ENCODE measurements around the gene EP400.

Gene EP400

GRCh38 chr12:131965073-131965472 lies 15.3 kb downstream of the EP400 start:
- no peaks in the 10 kb centered on the region for H3K27me3 Mint-ChIP-seq (ENCODE audit: low read depth)
- H3K9me3 Mint-ChIP-seq = no peaks in the 10 kb centered on the region
- H3K36me3 Mint-ChIP-seq (ENCODE audit: low read depth) = peaks cover 26% of the 10 kb centered on the region
- no peak overlapping the region for H3K4me3 Mint-ChIP-seq
- TF ChIP-seq, protein P1, sequence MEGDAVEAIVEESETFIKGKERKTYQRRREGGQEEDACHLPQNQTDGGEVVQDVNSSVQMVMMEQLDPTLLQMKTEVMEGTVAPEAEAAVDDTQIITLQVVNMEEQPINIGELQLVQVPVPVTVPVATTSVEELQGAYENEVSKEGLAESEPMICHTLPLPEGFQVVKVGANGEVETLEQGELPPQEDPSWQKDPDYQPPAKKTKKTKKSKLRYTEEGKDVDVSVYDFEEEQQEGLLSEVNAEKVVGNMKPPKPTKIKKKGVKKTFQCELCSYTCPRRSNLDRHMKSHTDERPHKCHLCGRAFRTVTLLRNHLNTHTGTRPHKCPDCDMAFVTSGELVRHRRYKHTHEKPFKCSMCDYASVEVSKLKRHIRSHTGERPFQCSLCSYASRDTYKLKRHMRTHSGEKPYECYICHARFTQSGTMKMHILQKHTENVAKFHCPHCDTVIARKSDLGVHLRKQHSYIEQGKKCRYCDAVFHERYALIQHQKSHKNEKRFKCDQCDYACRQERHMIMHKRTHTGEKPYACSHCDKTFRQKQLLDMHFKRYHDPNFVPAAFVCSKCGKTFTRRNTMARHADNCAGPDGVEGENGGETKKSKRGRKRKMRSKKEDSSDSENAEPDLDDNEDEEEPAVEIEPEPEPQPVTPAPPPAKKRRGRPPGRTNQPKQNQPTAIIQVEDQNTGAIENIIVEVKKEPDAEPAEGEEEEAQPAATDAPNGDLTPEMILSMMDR (IDR thresholded peaks at IDR 0.05; ENCODE audit: unreplicated experiment in 3 of 3) = no peak
- no peak overlapping the region for H3K27ac Mint-ChIP-seq
- H3K4me1 Mint-ChIP-seq = peaks cover 10% of the 10 kb centered on the region

DNA sequence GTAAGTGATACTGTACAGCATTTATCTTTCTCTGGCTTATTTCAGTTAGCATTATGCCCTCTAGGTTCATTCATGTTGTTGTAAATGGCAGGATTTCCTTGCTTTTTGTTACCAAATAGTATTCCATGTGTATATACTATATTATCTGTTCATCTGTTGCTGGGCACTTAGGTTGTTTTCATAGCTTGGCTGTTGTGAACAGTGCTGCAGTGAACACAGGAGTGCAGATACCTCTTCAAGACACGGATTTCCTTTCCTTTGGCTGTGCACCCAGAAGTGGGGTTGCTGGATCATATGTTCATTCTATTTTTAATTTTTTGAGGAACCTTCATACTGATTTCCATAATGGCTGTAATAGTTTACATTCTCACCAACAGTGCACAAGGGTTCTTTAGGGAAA lies 21.5 kb downstream of the EP400 start:
- peaks cover 12% of the 10 kb centered on the region for H3K36me3 Mint-ChIP-seq (ENCODE audit: low read depth)
- TF ChIP-seq, protein P1 (IDR thresholded peaks at IDR 0.05; ENCODE audit: unreplicated experiment in 3 of 3) = no peak

DNA sequence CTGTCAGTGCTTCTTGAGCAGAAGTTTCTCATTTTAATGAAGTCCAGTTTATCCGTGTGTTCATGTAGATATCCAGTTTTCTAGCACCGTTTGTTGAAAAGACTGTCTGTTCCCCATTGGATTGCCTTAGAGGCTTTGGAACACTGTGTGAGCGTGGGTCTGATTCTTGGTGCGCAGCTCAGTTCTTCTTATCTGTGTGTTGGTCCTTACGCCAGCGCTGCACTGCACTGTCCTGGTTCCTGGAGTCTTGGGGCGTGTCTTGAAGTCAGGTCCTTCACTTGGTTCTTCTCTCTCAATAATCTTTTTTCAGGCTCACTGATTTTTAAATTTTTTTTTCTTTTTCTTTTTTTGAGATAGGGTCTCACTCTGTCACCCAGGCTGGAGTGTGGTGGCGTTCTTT lies 25.5 kb downstream of the EP400 start:
- Mint-ChIP-seq H3K9me3 (peaks cover 2% of the 10 kb centered on the region), H3K36me3 (ENCODE audit: low read depth) (peaks cover 17% of the 10 kb centered on the region), H3K4me1 (no peaks in the 10 kb centered on the region), H3K27me3 (ENCODE audit: low read depth) (no peaks in the 10 kb centered on the region), H3K27ac (no peak overlapping the region), H3K4me3 (no peak overlapping the region)
- TF ChIP-seq, protein P1 (IDR thresholded peaks at IDR 0.05; ENCODE audit: unreplicated experiment in 3 of 3) = no peak

More for the DNA sequence above, 21.5 kb downstream of the EP400 start:
- Mint-ChIP-seq H3K9me3 (no peaks in the 10 kb centered on the region), H3K4me1 (no peaks in the 10 kb centered on the region), H3K4me3 (no peak overlapping the region), H3K27me3 (ENCODE audit: low read depth) (no peaks in the 10 kb centered on the region), H3K27ac (no peak overlapping the region)

GRCh38 chr12:131979606-131980005 lies 29.9 kb downstream of the EP400 start:
- H3K27ac Mint-ChIP-seq = no peak overlapping the region
- H3K4me3 Mint-ChIP-seq = no peak overlapping the region
- H3K9me3 Mint-ChIP-seq = peaks cover 2% of the 10 kb centered on the region
- TF ChIP-seq, protein P1 (IDR thresholded peaks at IDR 0.05; ENCODE audit: unreplicated experiment in 3 of 3) = no peak
- no peaks in the 10 kb centered on the region for H3K27me3 Mint-ChIP-seq (ENCODE audit: low read depth)
- H3K4me1 Mint-ChIP-seq = no peaks in the 10 kb centered on the region
- H3K36me3 Mint-ChIP-seq (ENCODE audit: low read depth) = peaks cover 29% of the 10 kb centered on the region

DNA sequence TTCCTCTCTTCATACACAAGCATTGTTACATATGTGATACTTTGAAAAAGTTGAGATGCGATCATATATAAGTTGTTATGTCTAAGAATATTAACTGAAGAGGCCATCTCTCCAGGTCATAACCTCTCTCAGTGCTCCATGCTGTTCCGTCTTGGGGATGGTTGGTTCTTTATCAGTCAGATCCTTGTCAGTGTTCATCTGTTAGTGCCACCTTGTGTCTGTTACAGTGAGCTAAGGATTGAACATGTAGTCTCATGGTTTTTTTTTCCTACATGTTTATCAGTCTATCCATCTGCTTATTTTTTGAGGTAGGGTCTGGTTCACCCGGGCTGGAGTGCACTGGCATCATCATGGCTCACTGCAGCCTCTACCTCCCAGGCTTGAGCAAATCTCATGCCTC lies 30.5 kb downstream of the EP400 start:
- Mint-ChIP-seq H3K27ac (no peak overlapping the region), H3K27me3 (ENCODE audit: low read depth) (no peaks in the 10 kb centered on the region), H3K36me3 (ENCODE audit: low read depth) (peaks cover 29% of the 10 kb centered on the region), H3K9me3 (peaks cover 2% of the 10 kb centered on the region), H3K4me3 (no peak overlapping the region), H3K4me1 (no peaks in the 10 kb centered on the region)
- TF ChIP-seq, protein P1 (IDR thresholded peaks at IDR 0.05; ENCODE audit: unreplicated experiment in 3 of 3) = no peak

DNA sequence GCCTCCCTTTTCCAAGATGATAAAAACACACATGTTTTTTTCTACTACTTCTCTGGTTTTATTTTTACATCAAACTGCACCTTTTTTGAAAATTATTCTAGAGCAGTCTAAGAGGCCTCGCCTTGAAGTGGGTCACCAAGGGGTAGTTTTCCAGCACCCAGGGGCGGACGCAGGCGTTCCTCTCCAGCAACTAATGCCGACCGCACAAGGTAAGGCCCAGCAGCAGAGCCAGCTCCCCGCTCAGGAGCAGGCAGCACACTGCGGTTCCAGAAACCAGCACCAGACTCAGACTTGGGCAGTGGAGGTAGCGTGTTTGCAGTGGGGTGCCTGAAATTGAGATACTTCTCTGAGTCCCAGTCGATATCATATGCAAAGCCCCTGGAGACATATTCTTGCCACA lies 31.6 kb downstream of the EP400 start:
- Mint-ChIP-seq H3K36me3 (ENCODE audit: low read depth) (peaks cover 24% of the 10 kb centered on the region), H3K27me3 (ENCODE audit: low read depth) (no peaks in the 10 kb centered on the region), H3K4me1 (no peaks in the 10 kb centered on the region), H3K27ac (no peak overlapping the region), H3K9me3 (peaks cover 2% of the 10 kb centered on the region), H3K4me3 (no peak overlapping the region)
- TF ChIP-seq, protein P1 (IDR thresholded peaks at IDR 0.05; ENCODE audit: unreplicated experiment in 3 of 3) = no peak
